Thyroid gland (tissue), 4 donors: ENCODE results near the gene USP48.

Experiments
- POLR2A ChIP-seq, 2 donors: fragments of 450-650 bp; IDR thresholded peaks; one replicate each; pipeline ENCODE4 v1.6.1; 2017; ENCODE audit warnings: antibody characterized with exemption in 2 of 2, mild to moderate bottlenecking in 2 of 2, moderate library complexity in 1 of 2
- TF ChIP-seq, protein P1 (sequence below), 6 experiments: fragments of 200-600 bp in 3 of 6; fragments of 450-650 bp in 3 of 6; sonication (generic) in 3 of 6; IDR thresholded peaks; one replicate each; pipeline ENCODE4 v1.5.1; 2016 to 2019; ENCODE audit warnings: antibody characterized with exemption in 6 of 6, mild to moderate bottlenecking in 2 of 6, inconsistent platforms in 1 of 6, moderate library complexity in 1 of 6

DNA sequence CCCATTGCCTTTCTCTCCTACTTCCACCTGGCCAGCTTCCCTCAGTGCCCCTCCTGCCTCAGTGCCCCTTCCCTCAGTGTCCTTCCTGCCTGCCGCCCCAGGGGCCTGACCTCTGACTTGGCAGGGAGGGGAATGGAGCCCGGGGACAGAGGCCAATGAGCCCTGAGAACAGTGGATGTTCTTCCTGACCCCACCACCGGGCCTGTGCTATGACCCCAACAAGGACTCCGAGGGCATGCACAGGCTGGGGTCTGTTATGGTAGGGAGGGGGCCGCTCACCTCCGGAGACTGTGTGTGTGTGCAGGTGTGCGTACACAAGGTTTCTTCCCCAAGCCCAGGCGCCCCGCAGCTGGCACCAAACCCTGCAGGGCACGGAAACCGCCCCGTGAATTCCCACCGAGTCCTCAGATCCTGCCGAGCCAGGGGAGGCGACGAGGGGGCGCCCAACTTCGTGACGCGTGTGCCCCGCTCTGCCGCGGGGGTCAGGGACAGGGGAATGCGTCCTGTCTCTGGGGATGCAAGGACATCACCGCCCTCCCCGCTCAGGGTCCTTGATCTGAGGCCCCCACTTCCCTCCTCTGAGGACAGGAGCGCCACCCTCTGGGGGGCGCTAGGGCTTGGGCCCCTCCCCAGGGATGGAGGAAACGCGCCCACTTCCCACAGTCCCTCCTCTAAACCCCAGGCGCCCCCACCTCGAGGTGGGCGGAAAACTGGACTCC lies 114.6 kb downstream of the USP48 start:
- TF ChIP-seq, protein P1, sequence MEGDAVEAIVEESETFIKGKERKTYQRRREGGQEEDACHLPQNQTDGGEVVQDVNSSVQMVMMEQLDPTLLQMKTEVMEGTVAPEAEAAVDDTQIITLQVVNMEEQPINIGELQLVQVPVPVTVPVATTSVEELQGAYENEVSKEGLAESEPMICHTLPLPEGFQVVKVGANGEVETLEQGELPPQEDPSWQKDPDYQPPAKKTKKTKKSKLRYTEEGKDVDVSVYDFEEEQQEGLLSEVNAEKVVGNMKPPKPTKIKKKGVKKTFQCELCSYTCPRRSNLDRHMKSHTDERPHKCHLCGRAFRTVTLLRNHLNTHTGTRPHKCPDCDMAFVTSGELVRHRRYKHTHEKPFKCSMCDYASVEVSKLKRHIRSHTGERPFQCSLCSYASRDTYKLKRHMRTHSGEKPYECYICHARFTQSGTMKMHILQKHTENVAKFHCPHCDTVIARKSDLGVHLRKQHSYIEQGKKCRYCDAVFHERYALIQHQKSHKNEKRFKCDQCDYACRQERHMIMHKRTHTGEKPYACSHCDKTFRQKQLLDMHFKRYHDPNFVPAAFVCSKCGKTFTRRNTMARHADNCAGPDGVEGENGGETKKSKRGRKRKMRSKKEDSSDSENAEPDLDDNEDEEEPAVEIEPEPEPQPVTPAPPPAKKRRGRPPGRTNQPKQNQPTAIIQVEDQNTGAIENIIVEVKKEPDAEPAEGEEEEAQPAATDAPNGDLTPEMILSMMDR (IDR thresholded peaks at IDR 0.05): peak in 1 of 6 experiments; percentile 11
- no peak for TF ChIP-seq POLR2A (IDR thresholded peaks at IDR 0.05)
